HG03097 (cell line): ENCODE results near the gene ZNF593.

Experiments
- ATAC-seq: cut with Tn5 transposase; IDR thresholded peaks from one replicate; pipeline ENCODE4 v1.9.1; 2021; ENCODE audit not compliant: unreplicated experiment, low FRiP score

Gene ZNF593

GRCh38 chr1:26197813-26198212 lies 28.1 kb downstream of the ZNF593 start:
- ATAC-seq, result no peak

GRCh38 chr1:26200413-26200812 lies 30.7 kb downstream of the ZNF593 start:
- ATAC-seq, result no peak

GRCh38 chr1:26203642-26204318 lies 34.1 kb downstream of the ZNF593 start:
- no peak for ATAC-seq

DNA sequence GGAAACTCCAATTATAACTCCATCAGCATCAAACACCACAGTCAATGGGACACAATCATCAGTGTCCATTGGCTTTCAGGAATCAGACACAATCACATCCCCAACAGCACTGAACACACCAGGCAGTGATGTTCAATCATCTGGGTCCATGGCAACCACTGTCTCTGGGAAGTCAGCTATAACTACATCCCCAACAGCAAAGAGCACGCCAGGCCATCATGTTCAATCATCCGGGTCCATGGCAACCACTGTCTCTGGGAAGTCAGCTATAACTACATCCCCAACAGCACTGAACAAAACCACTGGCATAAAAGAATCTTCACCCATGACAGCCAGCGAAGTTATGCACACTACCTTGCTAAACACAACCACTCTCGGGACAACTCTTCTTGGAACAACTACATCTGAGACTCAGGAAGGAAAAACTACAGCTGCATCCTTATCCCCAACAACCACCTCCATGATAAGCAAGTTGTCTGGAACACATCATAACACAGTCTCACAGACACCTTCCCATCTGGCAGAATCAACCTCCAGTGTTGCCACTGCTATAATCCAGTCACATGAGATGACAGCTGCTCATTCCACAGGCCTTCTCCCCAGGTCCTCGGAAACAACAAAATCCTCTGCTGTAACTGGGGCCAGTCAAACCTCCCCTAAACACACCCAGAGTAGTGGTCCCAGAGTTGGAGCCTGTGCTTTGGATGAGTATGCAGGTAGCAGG lies 40.6 kb downstream of the ZNF593 start:
- ATAC-seq, result no peak

DNA sequence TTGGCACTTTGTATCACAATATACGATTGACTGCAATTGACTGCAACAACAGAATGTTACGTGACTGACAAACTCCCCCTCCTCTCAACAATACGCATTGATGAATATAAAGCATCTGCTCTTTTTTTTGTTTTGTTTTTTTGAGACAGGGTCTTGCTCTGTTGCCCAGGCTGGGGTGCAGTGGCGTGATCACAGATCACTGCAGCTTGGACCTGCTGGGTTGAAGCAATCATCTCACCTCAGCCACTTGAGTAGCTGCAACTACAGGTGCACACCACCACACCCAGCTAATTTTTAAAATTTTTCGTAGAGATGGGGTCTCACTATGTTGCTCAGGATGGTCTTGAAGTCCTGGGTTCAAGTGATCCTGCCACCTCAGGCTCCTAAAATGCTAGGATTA lies 43.0 kb downstream of the ZNF593 start:
- no peak for ATAC-seq

- ATAC-seq, result no peak
Observed at GRCh38 chr1:26213335-26213905, 43.7 kb downstream of the ZNF593 start.

DNA sequence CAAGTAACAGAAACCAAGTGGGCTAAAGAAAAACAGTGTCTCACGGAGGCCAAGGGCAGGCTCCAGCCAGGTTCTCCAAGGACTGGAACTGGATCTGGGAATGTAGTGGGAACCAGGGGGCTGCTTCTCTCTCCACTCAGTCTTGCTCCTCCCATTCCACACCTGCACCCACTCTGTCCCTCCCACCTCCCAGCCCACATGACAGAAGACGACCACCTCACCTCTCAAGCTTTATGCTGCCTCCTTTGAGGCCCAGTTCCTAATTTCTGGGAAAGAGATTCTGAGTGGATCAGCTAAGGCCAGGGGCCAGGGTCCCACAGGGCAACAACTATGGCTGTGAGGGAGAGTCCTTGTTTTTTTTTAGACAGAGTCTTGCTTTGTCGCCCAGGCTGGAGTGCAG lies 45.5 kb downstream of the ZNF593 start:
- ATAC-seq, result no peak

- no peak for ATAC-seq
Observed at GRCh38 chr1:26218906-26219494, 49.3 kb downstream of the ZNF593 start.
